Immature natural killer cell (primary cell): ENCODE results near the gene BBS10. TPM values are rescaled to one million over a fixed set of nuclear protein-coding genes. Genes with fewer than 3 reads are reported as not detected.

Experiments used
- DNase-seq, 3 donors: peaks; one replicate each; pipeline ENCODE4 v3.0.0; 2022; ENCODE audit warnings: mixed read lengths in 1 of 3
- H3K27ac Mint-ChIP-seq, 6 donors: one replicate each; pipeline ENCODE4 v1.8.0; 2020; ENCODE audit warnings: mixed read lengths in 6 of 6, mild to moderate bottlenecking in 5 of 6, inconsistent platforms in 4 of 6, moderate library complexity in 3 of 6
- H3K27me3 Mint-ChIP-seq, 3 donors: one replicate each; pipeline ENCODE4 v1.8.0; 2020 to 2021; ENCODE audit warnings: low read depth in 3 of 3, mild to moderate bottlenecking in 3 of 3, mixed read lengths in 3 of 3, moderate library complexity in 3 of 3, inconsistent platforms in 1 of 3
- H3K36me3 Mint-ChIP-seq, 3 donors: one replicate each; pipeline ENCODE4 v1.8.0; 2020; ENCODE audit warnings: mixed read lengths in 3 of 3, inconsistent platforms in 2 of 3, mild to moderate bottlenecking in 2 of 3
- H3K4me1 Mint-ChIP-seq, 2 donors: one replicate each; pipeline ENCODE4 v1.8.0; 2020; ENCODE audit warnings: inconsistent platforms in 2 of 2, mild to moderate bottlenecking in 2 of 2, mixed read lengths in 2 of 2, moderate library complexity in 1 of 2
- H3K4me3 Mint-ChIP-seq, 5 donors: one replicate each; pipeline ENCODE4 v1.8.0; 2020; ENCODE audit warnings: mild to moderate bottlenecking in 5 of 5, mixed read lengths in 5 of 5, inconsistent platforms in 3 of 5, moderate library complexity in 3 of 5
- H3K9me3 Mint-ChIP-seq, 6 donors: one replicate each; pipeline ENCODE4 v1.8.0; 2020; ENCODE audit warnings: mild to moderate bottlenecking in 6 of 6, mixed read lengths in 6 of 6, inconsistent platforms in 4 of 6, moderate library complexity in 3 of 6
- polyA plus RNA-seq, 3 donors: library from polyadenylated mRNA; unstranded; fragments of 300-500 nt; fragmentation: Illumina TruSeq; gene quantifications; one replicate each; pipeline ENCODE4 v1.2.3, GENCODE V29; 2021

BBS10 gene
- polyA plus RNA-seq, 3 donors from 2014 or later, result 0.52 to 1.2 TPM; not detected in 1

- Mint-ChIP-seq H3K9me3 (peaks cover 0 to 2% (median 0%) of the 10 kb centered on the region in 6 donors), H3K27me3 (peaks cover 3 to 16% (median 8%) of the 10 kb centered on the region in 3 donors), H3K4me1 (no peaks in the 10 kb centered on the region), H3K36me3 (no peaks in the 10 kb centered on the region), H3K27ac (no peak overlapping the region), H3K4me3 (no peak overlapping the region)
- DNase-seq, result no peak
Measured at GRCh38 chr12:76316468-76316867, 31.7 kb downstream of the BBS10 start.

GRCh38 chr12:76313299-76313698 is 34.9 kb downstream of the BBS10 start:
- Mint-ChIP-seq H3K9me3 (no peaks in the 10 kb centered on the region), H3K36me3 (no peaks in the 10 kb centered on the region), H3K27ac (no peak overlapping the region), H3K27me3 (peaks cover 3 to 9% (median 8%) of the 10 kb centered on the region in 3 donors), H3K4me1 (no peaks in the 10 kb centered on the region), H3K4me3 (no peak overlapping the region)
- no peak for DNase-seq

- Mint-ChIP-seq H3K36me3 (no peaks in the 10 kb centered on the region), H3K9me3 (no peaks in the 10 kb centered on the region), H3K4me1 (no peaks in the 10 kb centered on the region), H3K4me3 (no peak overlapping the region), H3K27ac (no peak overlapping the region), H3K27me3 (peaks cover 3 to 9% (median 8%) of the 10 kb centered on the region in 3 donors)
- no peak for DNase-seq
Measured at GRCh38 chr12:76312315-76312714, 35.9 kb downstream of the BBS10 start.

- H3K4me1 Mint-ChIP-seq, result no peaks in the 10 kb centered on the region
- no peaks in the 10 kb centered on the region for H3K36me3 Mint-ChIP-seq
- no peak for DNase-seq
- no peak overlapping the region for H3K27ac Mint-ChIP-seq
- peaks cover 3 to 9% (median 8%) of the 10 kb centered on the region in 3 donors for H3K27me3 Mint-ChIP-seq
- no peak overlapping the region for H3K4me3 Mint-ChIP-seq
- H3K9me3 Mint-ChIP-seq, result no peaks in the 10 kb centered on the region
Measured at GRCh38 chr12:76311796-76312195, 36.4 kb downstream of the BBS10 start.

- DNase-seq, result no peak
- no peak overlapping the region for H3K4me3 Mint-ChIP-seq
- no peak overlapping the region for H3K27ac Mint-ChIP-seq
- no peaks in the 10 kb centered on the region for H3K4me1 Mint-ChIP-seq
- no peaks in the 10 kb centered on the region for H3K36me3 Mint-ChIP-seq
- no peaks in the 10 kb centered on the region for H3K9me3 Mint-ChIP-seq
- H3K27me3 Mint-ChIP-seq, result peaks cover 3 to 5% (median 5%) of the 10 kb centered on the region in 3 donors
Measured at GRCh38 chr12:76310110-76310509, 38.1 kb downstream of the BBS10 start.

- no peaks in the 10 kb centered on the region for H3K36me3 Mint-ChIP-seq
- H3K9me3 Mint-ChIP-seq, result no peaks in the 10 kb centered on the region
- no peak overlapping the region for H3K4me3 Mint-ChIP-seq
- DNase-seq, result no peak
- no peaks in the 10 kb centered on the region for H3K4me1 Mint-ChIP-seq
- no peak overlapping the region for H3K27ac Mint-ChIP-seq
- peaks cover 0 to 5% (median 2%) of the 10 kb centered on the region in 3 donors for H3K27me3 Mint-ChIP-seq
Measured at GRCh38 chr12:76308866-76309265, 39.3 kb downstream of the BBS10 start.

GRCh38 chr12:76307083-76307482 is 41.1 kb downstream of the BBS10 start:
- Mint-ChIP-seq H3K4me1 (no peaks in the 10 kb centered on the region), H3K27ac (no peak overlapping the region), H3K36me3 (no peaks in the 10 kb centered on the region), H3K27me3 (peaks cover 0 to 2% (median 0%) of the 10 kb centered on the region in 3 donors), H3K9me3 (no peaks in the 10 kb centered on the region), H3K4me3 (no peak overlapping the region)
- no peak for DNase-seq

GRCh38 chr12:76303989-76304460 is 44.2 kb downstream of the BBS10 start:
- Mint-ChIP-seq H3K36me3 (no peaks in the 10 kb centered on the region), H3K27ac (no peak overlapping the region), H3K27me3 (peaks cover 0 to 1% (median 0%) of the 10 kb centered on the region in 3 donors), H3K4me1 (no peaks in the 10 kb centered on the region), H3K9me3 (no peaks in the 10 kb centered on the region), H3K4me3 (no peak overlapping the region)
- no peak for DNase-seq

- no peaks in the 10 kb centered on the region for H3K36me3 Mint-ChIP-seq
- H3K27ac Mint-ChIP-seq, result no peak overlapping the region
- H3K9me3 Mint-ChIP-seq, result no peaks in the 10 kb centered on the region
- no peaks in the 10 kb centered on the region for H3K4me1 Mint-ChIP-seq
- no peak overlapping the region for H3K4me3 Mint-ChIP-seq
- no peak for DNase-seq
- peaks cover 0 to 1% (median 0%) of the 10 kb centered on the region in 3 donors for H3K27me3 Mint-ChIP-seq
Measured at GRCh38 chr12:76303365-76303764, 44.9 kb downstream of the BBS10 start.

GRCh38 chr12:76300297-76300665 is 47.9 kb downstream of the BBS10 start:
- no peak for DNase-seq
- H3K4me3 Mint-ChIP-seq, result no peak overlapping the region
- peaks cover 0 to 1% (median 0%) of the 10 kb centered on the region in 3 donors for H3K27me3 Mint-ChIP-seq
- no peak overlapping the region for H3K27ac Mint-ChIP-seq
- H3K9me3 Mint-ChIP-seq, result no peaks in the 10 kb centered on the region
- H3K4me1 Mint-ChIP-seq, result no peaks in the 10 kb centered on the region
- H3K36me3 Mint-ChIP-seq, result no peaks in the 10 kb centered on the region

GRCh38 chr12:76299536-76300296 is 48.5 kb downstream of the BBS10 start:
- H3K36me3 Mint-ChIP-seq, result no peaks in the 10 kb centered on the region
- H3K27me3 Mint-ChIP-seq, result peaks cover 0 to 1% (median 0%) of the 10 kb centered on the region in 3 donors
- no peaks in the 10 kb centered on the region for H3K4me1 Mint-ChIP-seq
- H3K9me3 Mint-ChIP-seq, result no peaks in the 10 kb centered on the region
- H3K4me3 Mint-ChIP-seq, result no peak overlapping the region
- no peak overlapping the region for H3K27ac Mint-ChIP-seq
- DNase-seq, result no peak

Other genes starting within 250 kb of the BBS10 start
- 100 to 1,000 TPM; 109 to 161 (median 140) TPM for gene OSBPL8, start 211.4 kb upstream of the BBS10 start, polyA plus RNA-seq